ENCODE results near the gene POLN. TPM values are rescaled to one million over a fixed set of nuclear protein-coding genes. Genes with fewer than 3 reads are reported as not detected.

Gene POLN
- total and polyA plus RNA-seq, 4 donors = 4.6 to 8.9 (median 6.8) TPM

- DNase-seq (ENCODE audit: low read depth in 4 of 6, low spot score in 6 of 6) = no peak
- H3K36me3 ChIP-seq (ENCODE audit: control insufficient read depth, insufficient read depth, low read length) = peaks cover 95% of the 10 kb centered on the region
- H3K27me3 ChIP-seq (ENCODE audit: control insufficient read depth, insufficient read depth, low read length) = no peaks in the 10 kb centered on the region
- H3K4me1 ChIP-seq (ENCODE audit: control insufficient read depth, insufficient read depth, low read length) = peaks cover 28% of the 10 kb centered on the region
- no peak overlapping the region for H3K4me3 ChIP-seq (ENCODE audit: low read depth, low read length)
- no peak overlapping the region for H3K27ac ChIP-seq (ENCODE audit: low read depth, low read length)
- H3K9me3 ChIP-seq (ENCODE audit: control insufficient read depth, insufficient read depth, low read length) = no peaks in the 10 kb centered on the region
- 73% methylated on average over 5 of the region's 12 CpGs for WGBS (ENCODE audit: insufficient coverage)
These were observed 10.7 kb upstream of the POLN start for GRCh38 chr4:2252530-2253091.

GRCh38 chr4:2251795-2252529 is 10.0 kb upstream of the POLN start:
- peaks cover 95% of the 10 kb centered on the region for H3K36me3 ChIP-seq (ENCODE audit: control insufficient read depth, insufficient read depth, low read length)
- DNase-seq (ENCODE audit: low read depth in 4 of 6, low spot score in 6 of 6) = no peak
- WGBS (ENCODE audit: insufficient coverage) = 97% methylated on average over 14 of the region's 16 CpGs

GRCh38 chr4:2251073-2251794 is 9.3 kb upstream of the POLN start:
- H3K27me3 ChIP-seq (ENCODE audit: control insufficient read depth, insufficient read depth, low read length) = no peaks in the 10 kb centered on the region
- H3K4me1 ChIP-seq (ENCODE audit: control insufficient read depth, insufficient read depth, low read length) = peaks cover 14% of the 10 kb centered on the region
- no peak for DNase-seq (ENCODE audit: low read depth in 4 of 6, low spot score in 6 of 6)
- H3K27ac ChIP-seq (ENCODE audit: low read depth, low read length) = no peak overlapping the region
- peaks cover 95% of the 10 kb centered on the region for H3K36me3 ChIP-seq (ENCODE audit: control insufficient read depth, insufficient read depth, low read length)
- no peaks in the 10 kb centered on the region for H3K9me3 ChIP-seq (ENCODE audit: control insufficient read depth, insufficient read depth, low read length)
- WGBS (ENCODE audit: insufficient coverage) = 93% methylated on average over 25 of the region's 25 CpGs
- H3K4me3 ChIP-seq (ENCODE audit: low read depth, low read length) = no peak overlapping the region

More at GRCh38 chr4:2251795-2252529, 10.0 kb upstream of the POLN start:
- H3K27ac ChIP-seq (ENCODE audit: low read depth, low read length) = no peak overlapping the region
- no peaks in the 10 kb centered on the region for H3K9me3 ChIP-seq (ENCODE audit: control insufficient read depth, insufficient read depth, low read length)
- no peaks in the 10 kb centered on the region for H3K27me3 ChIP-seq (ENCODE audit: control insufficient read depth, insufficient read depth, low read length)
- H3K4me1 ChIP-seq (ENCODE audit: control insufficient read depth, insufficient read depth, low read length) = peaks cover 21% of the 10 kb centered on the region
- H3K4me3 ChIP-seq (ENCODE audit: low read depth, low read length) = no peak overlapping the region

GRCh38 chr4:2250357-2251072 is 8.6 kb upstream of the POLN start:
- Histone ChIP-seq H3K36me3 (ENCODE audit: control insufficient read depth, insufficient read depth, low read length) (peaks cover 90% of the 10 kb centered on the region), H3K4me1 (ENCODE audit: control insufficient read depth, insufficient read depth, low read length) (peaks cover 11% of the 10 kb centered on the region), H3K27me3 (ENCODE audit: control insufficient read depth, insufficient read depth, low read length) (no peaks in the 10 kb centered on the region), H3K9me3 (ENCODE audit: control insufficient read depth, insufficient read depth, low read length) (no peaks in the 10 kb centered on the region), H3K4me3 (ENCODE audit: low read depth, low read length) (no peak overlapping the region), H3K27ac (ENCODE audit: low read depth, low read length) (no peak overlapping the region)
- 93% methylated on average over 21 of the region's 30 CpGs for WGBS (ENCODE audit: insufficient coverage)
- no peak for DNase-seq (ENCODE audit: low read depth in 4 of 6, low spot score in 6 of 6)

- Histone ChIP-seq H3K9me3 (ENCODE audit: control insufficient read depth, insufficient read depth, low read length) (no peaks in the 10 kb centered on the region), H3K27me3 (ENCODE audit: control insufficient read depth, insufficient read depth, low read length) (no peaks in the 10 kb centered on the region), H3K4me1 (ENCODE audit: control insufficient read depth, insufficient read depth, low read length) (peaks cover 11% of the 10 kb centered on the region), H3K36me3 (ENCODE audit: control insufficient read depth, insufficient read depth, low read length) (peaks cover 83% of the 10 kb centered on the region), H3K4me3 (ENCODE audit: low read depth, low read length) (no peak overlapping the region), H3K27ac (ENCODE audit: low read depth, low read length) (no peak overlapping the region)
- DNase-seq (ENCODE audit: low read depth in 4 of 6, low spot score in 6 of 6) = peak in 1 of 6 donors; percentile 0
- WGBS (ENCODE audit: insufficient coverage) = 93% methylated on average over 24 of the region's 26 CpGs
These were observed 7.8 kb upstream of the POLN start for GRCh38 chr4:2249526-2250356.

GRCh38 chr4:2248821-2249261 is 6.9 kb upstream of the POLN start:
- 81% methylated on average over 10 of the region's 10 CpGs for WGBS (ENCODE audit: insufficient coverage)
- Histone ChIP-seq H3K27ac (ENCODE audit: low read depth, low read length) (no peak overlapping the region), H3K36me3 (ENCODE audit: control insufficient read depth, insufficient read depth, low read length) (peaks cover 77% of the 10 kb centered on the region), H3K4me3 (ENCODE audit: low read depth, low read length) (no peak overlapping the region), H3K9me3 (ENCODE audit: control insufficient read depth, insufficient read depth, low read length) (no peaks in the 10 kb centered on the region), H3K27me3 (ENCODE audit: control insufficient read depth, insufficient read depth, low read length) (no peaks in the 10 kb centered on the region), H3K4me1 (ENCODE audit: control insufficient read depth, insufficient read depth, low read length) (peaks cover 11% of the 10 kb centered on the region)
- DNase-seq (ENCODE audit: low read depth in 4 of 6, low spot score in 6 of 6) = peak in 1 of 6 donors; percentile 0

- Histone ChIP-seq H3K4me1 (ENCODE audit: control insufficient read depth, insufficient read depth, low read length) (peaks cover 11% of the 10 kb centered on the region), H3K36me3 (ENCODE audit: control insufficient read depth, insufficient read depth, low read length) (peaks cover 71% of the 10 kb centered on the region), H3K27ac (ENCODE audit: low read depth, low read length) (no peak overlapping the region), H3K27me3 (ENCODE audit: control insufficient read depth, insufficient read depth, low read length) (no peaks in the 10 kb centered on the region), H3K4me3 (ENCODE audit: low read depth, low read length) (no peak overlapping the region), H3K9me3 (ENCODE audit: control insufficient read depth, insufficient read depth, low read length) (no peaks in the 10 kb centered on the region)
- 84% methylated on average over 21 of the region's 21 CpGs for WGBS (ENCODE audit: insufficient coverage)
- DNase-seq (ENCODE audit: low read depth in 4 of 6, low spot score in 6 of 6) = peak in 1 of 6 donors; percentile 0
These were observed 6.3 kb upstream of the POLN start for GRCh38 chr4:2248044-2248780.

- no peak overlapping the region for H3K4me3 ChIP-seq (ENCODE audit: low read depth, low read length)
These were observed 5.5 kb upstream of the POLN start for GRCh38 chr4:2247128-2248043.

More at GRCh38 chr4:2247128-2248043, 5.5 kb upstream of the POLN start:
- Histone ChIP-seq H3K27ac (ENCODE audit: low read depth, low read length) (no peak overlapping the region), H3K4me1 (ENCODE audit: control insufficient read depth, insufficient read depth, low read length) (peaks cover 13% of the 10 kb centered on the region), H3K27me3 (ENCODE audit: control insufficient read depth, insufficient read depth, low read length) (no peaks in the 10 kb centered on the region), H3K9me3 (ENCODE audit: control insufficient read depth, insufficient read depth, low read length) (no peaks in the 10 kb centered on the region), H3K36me3 (ENCODE audit: control insufficient read depth, insufficient read depth, low read length) (peaks cover 63% of the 10 kb centered on the region)
- peak in 1 of 6 donors; percentile 2 for DNase-seq (ENCODE audit: low read depth in 4 of 6, low spot score in 6 of 6)
- WGBS (ENCODE audit: insufficient coverage) = 89% methylated on average over 30 of the region's 42 CpGs

Data from spinal cord (tissue), 10 donors.